BJ (cell line): ENCODE results near the gene DMD. TPM values are rescaled to one million over a fixed set of nuclear protein-coding genes. Genes with fewer than 3 reads are reported as not detected.

ENCODE experiments used
- CTCF ChIA-PET: fragments of 350-600 bp; formaldehyde crosslinking; extraction: SDS; loops from one replicate; lab custom pipeline; 2021; ENCODE audit warnings: antibody characterized with exemption, inconsistent platforms; lab: Yijun Ruan, JAX
- POLR2A ChIA-PET: fragments of 300-600 bp; sonication (Branson Sonifier 250); formaldehyde crosslinking; extraction: SDS; loops from one replicate; lab custom pipeline; 2021; ENCODE audit warnings: antibody characterized with exemption; lab: Charles Lee
- DNase-seq: peaks from one replicate; pipeline ENCODE4 v3.0.0-alpha.2; 2011; ENCODE audit warnings: low read depth
- H3K27me3 ChIP-seq: 2 replicates; pipeline ENCODE4 v1.6.0; 2011; ENCODE audit warnings: low read length; ENCODE audit not compliant: control insufficient read depth, insufficient read depth
- H3K36me3 ChIP-seq: 2 replicates; pipeline ENCODE4 v1.5.1; 2011; ENCODE audit warnings: low read length; ENCODE audit not compliant: control insufficient read depth, insufficient read depth
- H3K4me3 ChIP-seq: 2 replicates; pipeline ENCODE4 v1.5.1; 2011; ENCODE audit warnings: low read depth, mild to moderate bottlenecking, control low read depth, low read length
- polyA plus RNA-seq: library from polyadenylated mRNA; depleted of rRNA; stranded (reverse); fragments of >200 nt; gene quantifications from 2 replicates; pipeline ENCODE4 v1.2.3, GENCODE V29; 2011
- TF ChIP-seq, protein P1 (sequence below): IDR thresholded peaks from 2 replicates; pipeline ENCODE4 v1.5.1; 2011; ENCODE audit warnings: low read depth, mild to moderate bottlenecking, control low read depth, inconsistent platforms, low read length, moderate library complexity; ENCODE audit not compliant: insufficient read depth

The DMD gene
- polyA plus RNA-seq, 1 experiment, result 12.5 TPM

DNA sequence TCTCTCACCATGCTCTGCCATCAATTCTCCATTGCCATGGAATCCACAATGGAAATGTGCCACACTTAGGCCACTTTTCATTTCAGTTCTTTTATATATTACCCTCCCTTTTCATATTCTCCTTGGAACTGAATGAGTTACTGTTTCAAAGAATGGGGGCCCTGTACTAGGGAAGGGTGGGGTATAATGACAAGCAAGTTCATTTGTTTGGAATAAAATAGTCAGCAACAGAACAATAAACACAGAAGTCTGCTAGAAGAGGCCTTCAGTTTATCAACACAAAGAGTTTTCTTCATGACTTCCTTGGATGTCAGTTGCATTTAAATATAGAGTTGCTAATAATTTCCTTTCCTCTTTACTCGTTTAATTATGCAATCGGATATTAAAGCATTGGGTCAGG, 1661.2 kb downstream of the DMD start:
- Histone ChIP-seq H3K36me3 (no peaks in the 10 kb centered on the region), H3K4me3 (no peak overlapping the region), H3K27me3 (no peaks in the 10 kb centered on the region)
- POLR2A ChIA-PET, result no interaction called here
- TF ChIP-seq, protein P1, sequence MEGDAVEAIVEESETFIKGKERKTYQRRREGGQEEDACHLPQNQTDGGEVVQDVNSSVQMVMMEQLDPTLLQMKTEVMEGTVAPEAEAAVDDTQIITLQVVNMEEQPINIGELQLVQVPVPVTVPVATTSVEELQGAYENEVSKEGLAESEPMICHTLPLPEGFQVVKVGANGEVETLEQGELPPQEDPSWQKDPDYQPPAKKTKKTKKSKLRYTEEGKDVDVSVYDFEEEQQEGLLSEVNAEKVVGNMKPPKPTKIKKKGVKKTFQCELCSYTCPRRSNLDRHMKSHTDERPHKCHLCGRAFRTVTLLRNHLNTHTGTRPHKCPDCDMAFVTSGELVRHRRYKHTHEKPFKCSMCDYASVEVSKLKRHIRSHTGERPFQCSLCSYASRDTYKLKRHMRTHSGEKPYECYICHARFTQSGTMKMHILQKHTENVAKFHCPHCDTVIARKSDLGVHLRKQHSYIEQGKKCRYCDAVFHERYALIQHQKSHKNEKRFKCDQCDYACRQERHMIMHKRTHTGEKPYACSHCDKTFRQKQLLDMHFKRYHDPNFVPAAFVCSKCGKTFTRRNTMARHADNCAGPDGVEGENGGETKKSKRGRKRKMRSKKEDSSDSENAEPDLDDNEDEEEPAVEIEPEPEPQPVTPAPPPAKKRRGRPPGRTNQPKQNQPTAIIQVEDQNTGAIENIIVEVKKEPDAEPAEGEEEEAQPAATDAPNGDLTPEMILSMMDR, result no peak
- CTCF ChIA-PET, result no interaction called here
- DNase-seq, result no peak

DNA sequence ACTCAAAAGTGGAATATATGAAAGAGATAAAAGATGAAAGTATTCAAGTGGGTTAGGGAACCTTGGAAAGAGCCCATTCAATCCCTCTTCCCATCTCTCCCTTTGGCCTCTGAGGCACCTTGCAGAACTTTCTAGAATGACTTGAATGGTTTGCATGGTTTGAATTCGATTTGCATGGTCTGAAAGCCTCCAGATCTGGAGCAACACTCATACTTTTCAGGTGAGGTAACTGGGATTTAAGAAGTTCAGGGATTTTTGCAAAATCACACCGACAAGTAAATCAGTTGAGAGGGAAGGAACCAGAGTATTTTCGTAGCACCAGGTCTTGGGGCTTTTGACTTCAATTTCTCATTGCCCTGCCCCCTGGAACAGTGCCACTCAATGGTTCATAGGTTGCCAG, 1663.5 kb downstream of the DMD start:
- TF ChIP-seq, protein P1, result no peak
- H3K36me3 ChIP-seq, result no peaks in the 10 kb centered on the region
- no peak overlapping the region for H3K4me3 ChIP-seq
- ChIA-PET CTCF (no interaction called here), POLR2A (no interaction called here)
- DNase-seq, result no peak
- H3K27me3 ChIP-seq, result no peaks in the 10 kb centered on the region

DNA sequence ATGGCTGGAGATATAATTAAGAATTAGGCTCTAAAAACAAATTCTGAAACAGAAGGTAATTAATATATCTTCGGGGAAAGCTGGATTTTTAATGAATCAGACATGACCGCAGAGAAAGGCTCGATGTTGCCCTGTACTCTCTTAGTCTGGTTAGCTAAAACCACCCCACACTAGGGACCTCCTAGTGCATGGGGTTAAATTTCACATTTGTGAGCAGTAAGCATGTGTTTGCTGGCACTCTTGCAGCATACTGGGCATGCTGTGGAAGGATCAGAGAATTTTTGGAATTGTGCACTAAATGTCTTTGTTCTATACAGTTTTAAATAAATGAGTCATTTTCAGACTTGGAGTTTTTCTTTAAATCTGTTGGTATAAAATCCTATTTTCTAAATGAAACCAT, 1663.9 kb downstream of the DMD start:
- TF ChIP-seq, protein P1, result no peak
- Histone ChIP-seq H3K4me3 (no peak overlapping the region), H3K36me3 (no peaks in the 10 kb centered on the region), H3K27me3 (no peaks in the 10 kb centered on the region)
- DNase-seq, result no peak
- ChIA-PET CTCF (no interaction called here), POLR2A (no interaction called here)

DNA sequence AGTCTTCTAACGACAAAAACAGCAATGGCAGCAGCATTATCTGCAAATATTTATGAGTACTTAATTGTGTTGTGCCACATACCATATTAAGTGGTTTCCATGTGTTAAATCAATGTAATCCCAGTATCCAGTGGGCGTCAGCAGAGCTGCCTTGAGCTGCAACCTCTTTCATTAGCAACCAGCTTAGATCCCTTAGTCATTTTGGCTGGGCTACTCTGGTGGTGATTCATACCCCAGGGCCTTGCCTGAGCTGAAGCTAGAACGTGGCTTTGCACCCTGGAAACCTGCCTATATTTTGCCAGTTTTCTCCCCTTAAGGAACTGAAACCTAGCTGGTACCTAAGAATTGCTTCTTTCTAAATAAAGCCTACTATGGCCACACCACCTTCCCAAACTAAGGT, 1665.2 kb downstream of the DMD start:
- POLR2A ChIA-PET, result no interaction called here
- CTCF ChIA-PET, result no interaction called here
- H3K36me3 ChIP-seq, result no peaks in the 10 kb centered on the region
- TF ChIP-seq, protein P1, result no peak
- no peak overlapping the region for H3K4me3 ChIP-seq
- peak; percentile 12 for DNase-seq
- H3K27me3 ChIP-seq, result no peaks in the 10 kb centered on the region

DNA sequence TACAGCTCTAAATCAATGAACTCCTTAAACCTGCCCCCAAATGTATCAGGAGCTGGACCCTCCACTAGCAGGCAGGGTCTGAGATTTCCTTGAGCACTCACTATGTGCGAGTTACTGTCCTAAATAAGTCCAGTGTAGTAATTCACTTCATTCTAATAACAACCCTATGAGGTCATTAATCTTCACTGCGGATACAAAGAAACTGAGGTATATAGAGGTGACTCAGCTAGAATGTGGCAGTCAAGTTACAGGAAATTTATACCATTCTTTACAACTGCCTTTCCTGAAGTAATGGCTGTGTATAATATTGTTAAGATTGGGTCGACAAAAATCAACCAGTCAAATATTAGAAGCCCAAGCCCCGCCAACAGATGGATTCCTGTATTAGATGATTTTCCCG, 1665.6 kb downstream of the DMD start:
- no peaks in the 10 kb centered on the region for H3K36me3 ChIP-seq
- H3K4me3 ChIP-seq, result no peak overlapping the region
- CTCF ChIA-PET, result interaction anchor here (0.5 kb wide), 1 partner anchor 347 kb away, joined by 3 read pairs; no protein-coding TSS in a partner anchor
- no peak for DNase-seq
- TF ChIP-seq, protein P1, result no peak
- H3K27me3 ChIP-seq, result no peaks in the 10 kb centered on the region
- POLR2A ChIA-PET, result no interaction called here
